Activated CD4-positive, CD25-positive, alpha-beta regulatory T cell (primary cell): ENCODE results near the gene SLC6A15.

Experiments
- DNase-seq, 4 experiments: peaks; one replicate each; lab custom pipeline; 2025; lab: John Stamatoyannopoulos, UW

Gene SLC6A15

GRCh38 chr12:84912198-84913128 lies at the start of gene SLC6A15:
Gene SLC6A15 (minus strand): TSS chr12:84912799. CDS start chr12:84892120, 20,679 bp downstream.
- DNase-seq: no peak

DNA sequence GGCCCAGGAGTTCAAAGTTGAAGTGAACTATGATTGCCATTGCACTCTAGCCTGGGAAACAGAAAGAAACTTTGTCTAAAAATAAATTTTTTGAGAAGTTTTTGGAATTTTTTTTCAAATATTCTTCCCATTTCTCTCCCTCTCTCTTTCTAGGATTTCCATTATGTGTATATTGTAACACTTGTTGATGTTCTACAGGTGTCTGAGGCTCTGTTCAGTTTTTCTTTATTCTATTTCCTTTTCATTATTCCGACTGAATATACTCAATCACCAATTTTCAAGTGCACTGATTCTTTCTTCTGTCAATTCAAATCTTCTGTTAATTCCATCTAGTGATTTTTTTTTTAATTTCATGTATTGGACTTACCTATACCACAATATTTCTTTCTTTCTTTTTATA lies 48.3 kb upstream of the SLC6A15 start:
- DNase-seq: no peak

GRCh38 chr12:84955298-84955697 lies 42.7 kb upstream of the SLC6A15 start:
- no peak for DNase-seq

- DNase-seq: no peak
These were observed 41.8 kb upstream of the SLC6A15 start for GRCh38 chr12:84954415-84954814.

GRCh38 chr12:84950971-84951546 lies 38.5 kb upstream of the SLC6A15 start:
- no peak for DNase-seq

- DNase-seq: no peak
These were observed 34.2 kb upstream of the SLC6A15 start for GRCh38 chr12:84946753-84947152.

DNA sequence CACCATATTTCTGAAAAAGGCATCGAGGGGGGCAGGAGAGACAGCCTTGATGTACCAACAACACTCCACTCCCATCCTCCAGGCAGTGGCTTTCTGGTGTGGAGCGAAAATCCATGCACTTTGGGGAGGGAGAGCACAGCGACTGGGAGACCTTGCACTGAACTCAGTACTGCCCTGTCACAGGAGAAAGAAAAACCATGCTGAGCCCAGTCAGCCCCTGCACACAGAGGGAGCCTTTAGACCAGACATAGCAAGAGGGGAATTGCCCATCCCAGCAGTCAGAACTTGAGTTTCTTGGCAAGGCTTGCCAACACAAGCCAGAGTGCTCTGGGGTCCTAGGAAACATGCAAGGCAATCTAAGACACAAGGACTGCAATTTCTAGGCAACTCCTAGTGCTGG lies 24.8 kb upstream of the SLC6A15 start:
- no peak for DNase-seq

DNA sequence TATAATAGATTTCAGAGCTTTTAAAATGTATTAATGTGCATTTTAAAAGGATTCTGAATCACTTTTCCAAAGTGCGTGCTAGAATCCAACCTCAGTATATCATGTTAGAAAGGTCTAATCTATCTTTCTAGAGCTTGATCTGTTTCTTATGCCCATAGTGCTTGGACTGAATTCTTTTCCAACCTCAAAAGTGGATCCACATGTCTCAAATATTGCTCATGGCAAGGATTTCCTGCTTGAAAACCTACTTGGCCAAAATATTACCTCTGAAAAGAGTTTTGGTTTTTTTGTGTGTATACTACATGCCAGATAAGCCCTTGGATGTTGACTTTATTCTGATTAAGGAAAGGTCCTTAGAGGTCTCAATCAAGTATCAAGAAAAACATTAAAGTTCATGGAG lies 16.9 kb upstream of the SLC6A15 start:
- DNase-seq: no peak

DNA sequence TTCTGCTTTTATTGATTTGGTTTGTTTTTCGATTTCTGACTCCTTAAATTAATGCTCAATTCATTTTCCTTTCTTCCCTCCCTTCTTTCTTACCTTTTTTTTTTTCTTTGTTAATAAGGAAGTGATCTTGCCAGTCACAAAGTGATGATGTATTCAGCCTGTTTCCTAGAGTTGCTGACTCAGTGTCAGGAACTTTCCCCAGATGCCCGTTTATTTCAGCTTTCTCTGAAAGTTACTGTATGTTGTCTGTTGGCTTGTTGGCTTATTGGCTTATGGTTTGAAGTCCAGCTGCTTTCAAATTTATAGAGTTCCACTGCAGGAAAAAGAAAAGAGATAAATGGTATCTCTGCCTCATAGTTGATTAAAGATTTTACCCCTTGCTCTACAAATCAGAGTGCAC lies 12.4 kb upstream of the SLC6A15 start:
- DNase-seq: no peak

DNA sequence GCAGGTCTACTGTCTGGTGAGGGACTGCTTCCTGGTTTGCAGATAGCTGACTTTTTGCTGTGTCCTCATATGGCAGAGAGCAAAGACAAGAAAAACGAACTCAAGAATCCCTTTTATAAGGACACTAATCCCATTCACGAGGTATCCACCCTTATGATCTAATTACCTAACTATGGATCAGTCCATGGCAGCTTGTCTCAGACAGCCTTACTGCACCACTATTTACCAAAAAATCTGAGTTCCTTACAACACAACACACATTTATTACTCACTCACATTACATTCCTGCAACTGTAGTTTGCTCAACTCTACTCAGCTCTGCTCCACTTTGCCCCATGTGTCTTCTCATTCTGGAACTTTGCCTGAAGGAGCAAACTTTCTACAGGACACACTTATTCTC lies 10.1 kb upstream of the SLC6A15 start:
- no peak for DNase-seq

DNA sequence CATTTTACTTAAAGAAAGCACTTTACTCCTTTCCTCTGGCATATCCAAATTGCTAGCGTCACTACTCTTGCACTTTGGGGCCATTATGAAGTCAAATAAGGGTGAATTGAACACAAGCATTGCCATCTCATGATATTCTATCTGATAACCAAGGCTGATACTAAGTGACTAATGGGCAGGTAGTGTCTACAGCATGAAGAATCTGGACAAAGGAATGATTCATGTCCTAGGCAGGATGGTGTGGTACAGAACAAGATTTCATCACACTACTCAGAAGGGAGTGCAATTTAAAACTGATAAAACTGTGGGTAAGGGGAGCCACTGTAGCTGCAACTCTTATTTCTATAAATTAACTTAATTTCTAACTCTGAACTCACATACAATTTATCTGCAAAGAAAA lies 7.7 kb upstream of the SLC6A15 start:
- no peak for DNase-seq

- DNase-seq: no peak
These were observed 6.7 kb upstream of the SLC6A15 start for GRCh38 chr12:84919271-84919670.

- DNase-seq: no peak
These were observed 523 bp upstream of the SLC6A15 start for GRCh38 chr12:84913129-84913515.

DNA sequence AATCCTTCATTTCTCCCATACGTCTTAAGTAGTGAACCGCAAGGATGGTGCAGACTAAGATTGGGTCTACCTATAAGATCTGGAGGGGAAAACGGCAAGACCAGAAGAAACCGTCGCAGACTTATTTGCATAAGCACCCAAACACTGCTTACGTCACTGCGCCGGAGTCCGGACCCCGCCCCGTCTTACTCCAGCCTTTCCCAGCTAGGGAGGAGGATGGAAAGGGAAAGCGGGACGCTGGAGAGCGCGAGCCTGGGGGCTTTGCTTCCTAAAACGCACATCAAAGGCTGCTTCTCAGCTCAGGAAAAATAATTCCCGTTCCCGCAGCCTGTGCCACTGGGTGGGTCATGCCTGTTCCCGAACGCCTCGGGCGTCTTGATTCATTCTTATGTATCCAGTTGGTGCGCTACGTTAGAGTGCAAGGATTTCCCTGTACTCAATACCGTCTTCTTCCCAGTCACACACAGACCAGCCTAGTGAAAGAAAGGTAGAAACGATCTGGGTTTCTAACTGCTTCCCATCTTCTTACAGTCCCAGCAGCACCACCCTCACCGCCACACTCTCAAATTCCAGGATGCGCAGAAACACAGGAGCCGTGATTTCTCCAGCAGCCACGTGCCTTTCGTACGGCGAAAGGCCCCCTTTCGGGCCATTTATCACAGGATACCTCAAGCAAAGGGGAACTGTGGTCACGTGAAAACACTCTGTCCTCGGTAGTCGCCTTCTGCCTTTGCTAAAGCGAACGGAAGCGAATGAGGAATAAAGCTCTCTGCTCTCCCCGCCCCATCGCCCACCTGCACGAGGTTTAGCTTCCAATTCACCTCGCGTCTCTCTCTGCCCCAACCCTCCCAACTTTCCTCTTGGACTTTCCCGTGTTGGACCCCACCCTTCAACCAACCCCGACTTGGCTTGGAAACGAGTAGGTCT lies 1.1 kb downstream of the SLC6A15 start:
- no peak for DNase-seq

DNA sequence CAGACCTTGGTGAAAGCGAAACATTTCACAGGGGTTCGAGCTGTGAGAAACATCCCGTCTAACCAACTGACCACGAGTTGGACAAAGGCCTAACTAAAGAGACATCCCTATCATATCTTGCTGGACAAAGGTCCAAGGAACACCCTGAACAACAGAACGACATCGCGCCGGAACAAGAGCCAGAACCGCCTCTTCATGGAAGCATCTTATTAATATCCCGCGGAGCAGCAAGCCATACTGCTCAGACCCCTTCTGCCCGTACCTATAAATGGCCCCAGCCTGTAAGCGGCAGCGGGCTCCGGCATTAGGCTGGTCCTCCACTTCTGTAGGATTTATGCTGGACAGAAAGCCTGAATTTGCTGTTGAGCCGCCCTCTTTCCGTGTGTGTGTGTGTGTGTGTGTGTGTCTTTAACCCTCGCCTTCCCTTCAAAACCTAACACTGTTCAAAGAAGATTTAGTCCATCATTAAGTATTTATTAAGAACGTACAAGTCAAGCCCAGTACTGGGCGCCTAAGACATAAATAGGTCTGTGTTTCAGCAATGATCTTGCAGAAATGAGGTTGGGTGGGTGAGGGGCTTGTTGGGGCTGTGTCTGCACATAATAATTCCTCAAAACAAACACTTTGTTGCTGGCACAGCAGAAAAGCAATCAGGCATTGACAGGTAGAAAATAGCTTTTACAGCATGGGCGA lies 1.9 kb downstream of the SLC6A15 start:
- no peak for DNase-seq

GRCh38 chr12:84904051-84904450 lies 8.5 kb downstream of the SLC6A15 start:
- no peak for DNase-seq

DNA sequence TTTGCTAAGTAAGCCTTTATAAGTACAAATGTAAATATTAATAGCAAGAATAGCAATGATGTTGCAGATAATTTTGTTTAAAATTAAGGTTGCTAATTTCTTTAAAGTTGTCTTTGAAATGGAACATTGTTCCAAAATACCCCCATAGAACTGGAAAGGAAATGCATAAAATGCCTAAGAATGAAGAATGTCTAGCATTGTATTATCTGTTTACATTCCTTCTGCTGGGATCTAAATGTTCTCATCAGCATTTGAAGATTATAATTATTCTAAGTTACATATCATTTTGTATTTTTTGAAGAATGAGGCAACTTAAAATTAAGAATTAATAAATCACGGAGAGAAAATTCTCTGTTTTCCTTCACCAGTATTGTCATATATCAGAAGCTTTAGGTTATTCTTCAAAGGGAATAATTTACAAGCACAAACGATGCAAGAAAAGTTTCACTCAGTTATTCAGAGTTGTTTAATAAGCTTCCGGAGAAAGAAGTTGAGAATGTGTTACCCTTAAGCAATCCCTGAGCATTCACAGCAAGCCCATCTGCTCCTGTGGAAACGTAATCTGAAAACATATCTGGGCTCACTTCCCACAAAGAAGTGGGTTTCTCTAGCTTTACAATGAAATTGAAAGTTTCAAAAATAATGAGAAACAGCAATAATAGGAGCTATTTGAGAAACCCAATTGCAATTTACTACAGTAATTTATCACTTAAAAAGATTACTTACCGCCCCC lies 21.3 kb downstream of the SLC6A15 start:
- DNase-seq: no peak

DNA sequence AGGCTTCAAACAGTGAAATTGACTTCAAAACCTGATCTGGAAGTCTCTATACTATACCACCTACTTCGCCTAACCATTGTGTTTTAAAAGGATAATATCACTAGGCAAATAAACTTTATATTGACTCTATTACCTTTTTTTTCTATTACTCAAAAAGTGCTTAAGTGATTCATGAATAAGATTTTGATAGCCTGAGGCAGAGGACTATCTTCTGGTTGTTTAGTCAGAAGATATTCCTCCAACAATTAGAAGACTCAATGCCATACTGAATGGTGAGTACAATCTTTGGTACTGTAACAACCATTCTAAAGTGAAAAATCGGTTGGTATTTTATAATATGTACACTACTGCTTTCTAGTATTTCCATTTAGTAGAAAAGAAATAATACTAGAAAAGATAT lies 22.8 kb downstream of the SLC6A15 start:
- DNase-seq: no peak

DNA sequence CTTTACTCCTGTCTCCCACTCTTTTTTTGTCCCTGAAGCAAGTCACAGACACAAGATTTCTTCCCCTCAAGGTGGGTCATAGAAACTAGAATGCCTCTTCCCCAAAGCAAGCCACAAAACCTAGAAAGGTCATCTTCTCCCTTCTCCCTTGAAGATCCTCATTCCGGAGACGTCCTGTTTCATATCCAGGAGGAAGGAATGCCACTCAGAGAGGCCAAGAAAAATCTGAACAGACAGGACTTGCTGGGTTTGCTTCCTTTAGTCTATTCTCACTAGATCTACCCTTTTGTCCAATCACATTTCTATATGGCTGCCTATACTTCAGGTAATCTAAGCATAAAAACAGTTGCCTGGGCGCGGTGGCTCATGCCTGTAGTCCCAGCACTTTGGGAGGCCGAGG lies 23.7 kb downstream of the SLC6A15 start:
- no peak for DNase-seq

GRCh38 chr12:84877340-84877739 lies 35.3 kb downstream of the SLC6A15 start:
- no peak for DNase-seq

- DNase-seq: no peak
These were observed 37.4 kb downstream of the SLC6A15 start for GRCh38 chr12:84875241-84875640.
